Neuronal stem cell (in vitro differentiated cells): ENCODE data around the gene HIP1R. TPM values are rescaled to one million over a fixed set of nuclear protein-coding genes. Genes with fewer than 3 reads are reported as not detected.
A peak's percentile ranks its signal among the peaks of the same experiment; 100 is the strongest.

Source experiments
- DNase-seq: peaks from one replicate; pipeline ENCODE4 v3.0.0-alpha.2; 2013; ENCODE audit warnings: low spot score
- H2AFZ ChIP-seq: one replicate; pipeline ENCODE4 v1.6.1; 2013; ENCODE audit warnings: mild to moderate bottlenecking, low read length, inconsistent platforms
- H2AK5ac ChIP-seq: 2 replicates; pipeline ENCODE4 v1.6.1; 2013; ENCODE audit warnings: low read depth, mild to moderate bottlenecking, inconsistent platforms, low read length, moderate library complexity, mixed read lengths
- H2BK120ac ChIP-seq: 2 replicates; pipeline ENCODE4 v1.6.1; 2013; ENCODE audit warnings: low read depth, mild to moderate bottlenecking, inconsistent platforms, low read length, moderate library complexity, mixed read lengths
- H2BK12ac ChIP-seq: one replicate; pipeline ENCODE4 v1.6.1; 2013; ENCODE audit warnings: low read length, inconsistent platforms
- H2BK15ac ChIP-seq: 2 replicates; pipeline ENCODE4 v1.6.1; 2013; ENCODE audit warnings: mild to moderate bottlenecking, low read length, inconsistent platforms, mixed read lengths
- H2BK5ac ChIP-seq: one replicate; pipeline ENCODE4 v1.6.1; 2013; ENCODE audit warnings: inconsistent platforms, mild to moderate bottlenecking, low read length, moderate library complexity
- H3K14ac ChIP-seq: one replicate; pipeline ENCODE4 v1.6.1; 2013; ENCODE audit warnings: low read length, inconsistent platforms
- H3K18ac ChIP-seq: 2 replicates; pipeline ENCODE4 v1.6.1; 2013; ENCODE audit warnings: low read length, inconsistent platforms
- H3K23ac ChIP-seq: 2 replicates; pipeline ENCODE4 v1.6.1; 2013; ENCODE audit warnings: low read depth, mild to moderate bottlenecking, mixed read lengths, low read length, inconsistent platforms; ENCODE audit not compliant: poor library complexity
- H3K27ac ChIP-seq: replicated peaks from 3 replicates; pipeline ENCODE4 v1.5.1; 2013; ENCODE audit warnings: low read length, inconsistent platforms
- H3K27me3 ChIP-seq, 3 experiments: 2 replicates each; pipeline ENCODE4 v1.6.1; 2013; ENCODE audit warnings: low read length in 3 of 3, mild to moderate bottlenecking in 2 of 3, inconsistent platforms in 1 of 3, low read depth in 1 of 3, mixed read lengths in 1 of 3, moderate library complexity in 1 of 3; ENCODE audit not compliant: control insufficient read depth in 3 of 3, insufficient read depth in 3 of 3
- H3K36me3 ChIP-seq, 2 donors: replicated peaks in 1 of 2; 2 replicates each; pipeline ENCODE4 v1.6.1; 2013; ENCODE audit warnings: low read length in 2 of 2; ENCODE audit not compliant: control insufficient read depth in 2 of 2, insufficient read depth in 2 of 2
- H3K4ac ChIP-seq: 2 replicates; pipeline ENCODE4 v1.6.1; 2013; ENCODE audit warnings: inconsistent platforms, mild to moderate bottlenecking, low read length, moderate library complexity
- H3K4me1 ChIP-seq, 2 donors: 1 replicate in 1 of 2; 2 replicates in 1 of 2; pipeline ENCODE4 v1.6.1; 2013; ENCODE audit warnings: low read length in 2 of 2, low read depth in 1 of 2; ENCODE audit not compliant: control insufficient read depth in 2 of 2, insufficient read depth in 1 of 2
- H3K4me2 ChIP-seq: one replicate; pipeline ENCODE4 v1.6.1; 2013; ENCODE audit warnings: mild to moderate bottlenecking, low read length, inconsistent platforms; ENCODE audit not compliant: insufficient read depth, poor library complexity, severe bottlenecking
- H3K4me3 ChIP-seq, 2 donors: 2 replicates each; pipeline ENCODE4 v1.5.1; 2013; ENCODE audit warnings: low read length in 2 of 2, mild to moderate bottlenecking in 2 of 2, inconsistent platforms in 1 of 2, moderate library complexity in 1 of 2
- H3K79me1 ChIP-seq: one replicate; pipeline ENCODE4 v1.6.1; 2013; ENCODE audit warnings: low read depth, mild to moderate bottlenecking, inconsistent platforms, low read length, moderate library complexity
- H3K9ac ChIP-seq: one replicate; pipeline ENCODE4 v1.6.1; 2013; ENCODE audit warnings: mild to moderate bottlenecking, low read depth, low read length, inconsistent platforms; ENCODE audit not compliant: poor library complexity
- H3K9me3 ChIP-seq, 2 donors: replicated peaks in 1 of 2; 2 replicates each; pipeline versions ENCODE3 to v1.6.1; 2013; ENCODE audit warnings: low read length in 2 of 2, mild to moderate bottlenecking in 2 of 2, inconsistent platforms in 1 of 2, low read depth in 1 of 2, mixed read lengths in 1 of 2, moderate library complexity in 1 of 2; ENCODE audit not compliant: control insufficient read depth in 2 of 2, insufficient read depth in 1 of 2
- H4K8ac ChIP-seq: one replicate; pipeline ENCODE4 v1.6.1; 2013; ENCODE audit warnings: low read depth, mild to moderate bottlenecking, inconsistent platforms, low read length, moderate library complexity
- H4K91ac ChIP-seq: one replicate; pipeline ENCODE4 v1.6.1; 2013; ENCODE audit warnings: low read length, low read depth, mild to moderate bottlenecking, inconsistent platforms; ENCODE audit not compliant: poor library complexity
- WGBS, 2 donors: extraction: QIAGEN DNeasy Blood & Tissue Kit; methylation state at CpG; one replicate each; pipeline ENCODE4 v1.1.7; 2013; ENCODE audit warnings: missing lambda C conversion rate in 2 of 2, mixed read lengths in 1 of 2; ENCODE audit not compliant: insufficient read length in 2 of 2, insufficient replicate concordance in 1 of 2; ENCODE audit errors: extremely low coverage in 2 of 2; 5-methylcytosine and 5-hydroxymethylcytosine counted together
- polyA plus RNA-seq, 2 experiments: library from polyadenylated mRNA; stranded (reverse); fragments of 200-250 nt; gene quantifications; one replicate each; pipeline ENCODE4 v1.2.3, GENCODE V29; 2013

The HIP1R gene, protein sequence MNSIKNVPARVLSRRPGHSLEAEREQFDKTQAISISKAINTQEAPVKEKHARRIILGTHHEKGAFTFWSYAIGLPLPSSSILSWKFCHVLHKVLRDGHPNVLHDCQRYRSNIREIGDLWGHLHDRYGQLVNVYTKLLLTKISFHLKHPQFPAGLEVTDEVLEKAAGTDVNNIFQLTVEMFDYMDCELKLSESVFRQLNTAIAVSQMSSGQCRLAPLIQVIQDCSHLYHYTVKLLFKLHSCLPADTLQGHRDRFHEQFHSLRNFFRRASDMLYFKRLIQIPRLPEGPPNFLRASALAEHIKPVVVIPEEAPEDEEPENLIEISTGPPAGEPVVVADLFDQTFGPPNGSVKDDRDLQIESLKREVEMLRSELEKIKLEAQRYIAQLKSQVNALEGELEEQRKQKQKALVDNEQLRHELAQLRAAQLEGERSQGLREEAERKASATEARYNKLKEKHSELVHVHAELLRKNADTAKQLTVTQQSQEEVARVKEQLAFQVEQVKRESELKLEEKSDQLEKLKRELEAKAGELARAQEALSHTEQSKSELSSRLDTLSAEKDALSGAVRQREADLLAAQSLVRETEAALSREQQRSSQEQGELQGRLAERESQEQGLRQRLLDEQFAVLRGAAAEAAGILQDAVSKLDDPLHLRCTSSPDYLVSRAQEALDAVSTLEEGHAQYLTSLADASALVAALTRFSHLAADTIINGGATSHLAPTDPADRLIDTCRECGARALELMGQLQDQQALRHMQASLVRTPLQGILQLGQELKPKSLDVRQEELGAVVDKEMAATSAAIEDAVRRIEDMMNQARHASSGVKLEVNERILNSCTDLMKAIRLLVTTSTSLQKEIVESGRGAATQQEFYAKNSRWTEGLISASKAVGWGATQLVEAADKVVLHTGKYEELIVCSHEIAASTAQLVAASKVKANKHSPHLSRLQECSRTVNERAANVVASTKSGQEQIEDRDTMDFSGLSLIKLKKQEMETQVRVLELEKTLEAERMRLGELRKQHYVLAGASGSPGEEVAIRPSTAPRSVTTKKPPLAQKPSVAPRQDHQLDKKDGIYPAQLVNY
- polyA plus RNA-seq (2013, experiment 1 of 2) = 16.8 TPM
- 16.3 TPM for polyA plus RNA-seq (2013, experiment 2 of 2)

- H3K27me3 ChIP-seq = peaks cover 0 to 15% (median 0%) of the 10 kb centered on the region in 3 experiments
- no peak within 1 kb of the TSS for H2BK120ac ChIP-seq
- peak within 1 kb of the TSS; percentile 96 for H3K18ac ChIP-seq
- peak within 1 kb of the TSS; percentile 66 for H3K9ac ChIP-seq
- H3K23ac ChIP-seq = peak within 1 kb of the TSS; percentile 59
- peak within 1 kb of the TSS; percentile 41 for H2BK15ac ChIP-seq
- H3K79me1 ChIP-seq = no peaks in the 10 kb centered on the region
- H3K4me3 ChIP-seq = peak within 1 kb of the TSS; percentile 71 to 90
- peak; percentile 57 for DNase-seq
- H3K27ac ChIP-seq = peak within 1 kb of the TSS; percentile 91
- no peak within 1 kb of the TSS for H2BK12ac ChIP-seq
- H2AK5ac ChIP-seq = no peak within 1 kb of the TSS
- peak within 1 kb of the TSS; percentile 89 for H2AFZ ChIP-seq
- H3K9me3 ChIP-seq = peaks cover 3 to 5% of the 10 kb centered on the region in 2 donors
- no peak within 1 kb of the TSS for H3K4ac ChIP-seq
- H3K36me3 ChIP-seq = peaks cover 0 to 3% of the 10 kb centered on the region in 2 donors
- no CpG with 5 or more reads among the region's 85 CpGs for WGBS, 2 donors
- H2BK5ac ChIP-seq = peak within 1 kb of the TSS; percentile 88
- H4K91ac ChIP-seq = no peak within 1 kb of the TSS
- H3K4me2 ChIP-seq = peak within 1 kb of the TSS; percentile 79
- H4K8ac ChIP-seq = no peak within 1 kb of the TSS
- H3K4me1 ChIP-seq = peaks cover 2 to 21% of the 10 kb centered on the region in 2 donors
- H3K14ac ChIP-seq = no peak within 1 kb of the TSS
Observed at GRCh38 chr12:122834921-122835749, at the start of gene HIP1R. TSS of gene HIP1R (plus strand) at chr12:122835457. CDS start at chr12:122835551, 94 bp downstream.

DNA sequence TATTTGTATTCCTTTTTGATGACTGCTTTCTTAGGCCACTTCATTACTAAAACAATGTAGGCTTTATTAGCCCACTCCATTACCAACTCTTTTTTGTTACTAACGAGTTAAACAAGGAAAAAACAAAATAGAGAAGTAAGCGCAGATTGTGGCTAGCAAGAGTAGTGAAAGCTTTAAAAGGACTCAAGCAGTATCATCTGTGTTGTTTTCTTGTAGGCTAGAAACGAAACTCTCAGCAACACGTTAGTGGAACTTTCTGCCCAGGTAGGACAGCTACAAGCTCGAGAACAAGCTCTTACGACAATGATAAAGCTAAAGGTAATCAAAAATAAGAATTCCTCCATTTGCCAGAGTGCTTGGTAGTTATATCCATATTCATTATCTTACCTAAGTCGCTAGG is 49.8 kb upstream of the HIP1R start:
- Histone ChIP-seq H2AFZ (no peak overlapping the region), H3K23ac (no peak overlapping the region), H2BK15ac (no peak overlapping the region), H4K91ac (no peak overlapping the region), H3K27me3 (no peaks in the 10 kb centered on the region), H3K27ac (no peak overlapping the region), H3K4me1 (peaks cover 0 to under 1% of the 10 kb centered on the region in 2 donors), H4K8ac (no peak overlapping the region), H3K4ac (no peak overlapping the region), H3K4me2 (no peak overlapping the region), H3K9ac (no peak overlapping the region), H2BK120ac (no peak overlapping the region), H3K18ac (no peak overlapping the region), H3K9me3 (no peaks in the 10 kb centered on the region), H3K79me1 (no peaks in the 10 kb centered on the region), H3K36me3 (peaks cover 0 to 4% of the 10 kb centered on the region in 2 donors), H2AK5ac (no peak overlapping the region), H2BK5ac (no peak overlapping the region), H3K14ac (no peak overlapping the region), H2BK12ac (no peak overlapping the region), H3K4me3 (no peak overlapping the region)
- WGBS, 2 donors = no CpG with 5 or more reads among the region's 7 CpGs
- no peak for DNase-seq

GRCh38 chr12:122788387-122788786 is 46.9 kb upstream of the HIP1R start:
- H2BK15ac ChIP-seq = no peak overlapping the region
- H4K91ac ChIP-seq = no peak overlapping the region
- no peak overlapping the region for H3K9ac ChIP-seq
- no peak overlapping the region for H3K4me3 ChIP-seq
- H2BK5ac ChIP-seq = no peak overlapping the region
- H3K79me1 ChIP-seq = no peaks in the 10 kb centered on the region
- H3K4me2 ChIP-seq = no peak overlapping the region
- H3K9me3 ChIP-seq = no peaks in the 10 kb centered on the region
- no peaks in the 10 kb centered on the region for H3K36me3 ChIP-seq
- H3K14ac ChIP-seq = no peak overlapping the region
- WGBS, 2 donors = no CpG with 5 or more reads among the region's 4 CpGs
- H3K23ac ChIP-seq = no peak overlapping the region
- H3K27me3 ChIP-seq = no peaks in the 10 kb centered on the region
- H2AK5ac ChIP-seq = no peak overlapping the region
- H4K8ac ChIP-seq = no peak overlapping the region
- peaks cover 0 to 4% of the 10 kb centered on the region in 2 donors for H3K4me1 ChIP-seq
- H2BK120ac ChIP-seq = no peak overlapping the region
- no peak overlapping the region for H3K27ac ChIP-seq
- no peak overlapping the region for H3K18ac ChIP-seq
- DNase-seq = no peak
- no peak overlapping the region for H2AFZ ChIP-seq
- H3K4ac ChIP-seq = no peak overlapping the region
- no peak overlapping the region for H2BK12ac ChIP-seq
